HT1080 (cell line): ENCODE results near the gene SEMA3A. TPM values are rescaled to one million over a fixed set of nuclear protein-coding genes. Genes with fewer than 3 reads are reported as not detected.

Source experiments
- DNase-seq: peaks from one replicate; pipeline ENCODE4 v3.0.0-alpha.2; 2015; ENCODE audit warnings: low read depth
- total RNA-seq: library from RNA; depleted of rRNA; stranded (reverse); fragments of >200 nt; shearing (Covaris generic); gene quantifications from 2 replicates; pipeline ENCODE4 v1.2.3, GENCODE V29; 2014

SEMA3A gene
- total RNA-seq, 1 experiment from 2014 or later: 8.6 TPM

DNA sequence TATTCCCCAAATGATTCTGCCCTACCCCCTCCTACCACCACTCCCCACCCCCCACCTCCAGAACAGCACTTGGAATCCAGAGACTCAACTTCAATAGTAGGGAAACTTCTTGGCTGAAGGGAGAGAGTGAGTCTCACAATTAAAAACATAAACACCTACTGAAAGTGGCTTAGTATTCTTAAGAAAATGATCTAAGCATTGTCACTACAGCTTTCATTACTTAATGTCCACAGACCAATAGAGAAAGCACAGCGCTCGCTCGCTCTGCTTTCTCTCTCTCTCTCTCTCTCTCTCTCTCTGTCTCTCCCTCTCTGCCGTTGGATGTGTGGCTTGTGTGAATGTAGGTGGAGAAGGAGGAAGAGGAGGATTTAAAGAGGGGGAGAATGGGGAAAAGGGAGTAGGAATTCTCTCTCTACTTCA lies 1.5 kb upstream of the SEMA3A start:
- DNase-seq: no peak

DNA sequence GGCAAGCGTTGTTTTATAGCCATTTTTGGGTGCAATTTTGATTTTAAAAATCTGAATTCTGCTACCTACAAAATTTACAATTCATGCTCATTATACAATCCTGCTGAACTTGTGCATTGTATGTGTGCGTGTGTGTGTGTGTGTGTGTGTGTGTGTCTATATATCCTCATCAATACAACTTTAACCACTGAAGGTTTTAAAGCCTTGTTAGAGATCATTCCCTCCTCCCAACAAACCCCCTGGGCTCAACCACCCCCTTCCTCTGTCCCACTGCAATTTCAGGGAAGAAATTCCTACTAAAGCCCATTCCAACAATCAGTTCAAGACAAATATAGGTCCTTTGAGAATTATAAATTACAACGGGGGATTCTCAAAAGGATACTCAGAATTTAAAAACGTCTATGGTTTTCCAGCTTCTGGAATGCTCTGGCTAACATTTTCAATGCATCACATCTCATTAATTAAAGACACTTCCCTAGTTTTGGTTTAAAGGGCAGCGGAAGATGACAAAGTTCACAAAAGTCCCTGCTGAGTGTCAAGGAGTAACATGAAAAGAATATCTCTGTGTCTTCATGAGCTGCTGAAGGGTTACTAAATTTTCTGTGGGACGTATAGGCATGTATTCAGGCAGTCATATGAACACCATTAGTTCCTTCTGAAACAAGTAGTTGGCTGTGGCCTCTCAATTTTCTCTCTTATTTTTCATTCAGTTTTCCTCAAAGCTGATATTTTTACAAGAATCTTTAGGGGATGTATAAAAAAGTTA lies 889 bp upstream of the SEMA3A start:
- no peak for DNase-seq

- DNase-seq: no peak
Measured at GRCh38 chr7:84193747-84194146, 842 bp downstream of the SEMA3A start.

DNA sequence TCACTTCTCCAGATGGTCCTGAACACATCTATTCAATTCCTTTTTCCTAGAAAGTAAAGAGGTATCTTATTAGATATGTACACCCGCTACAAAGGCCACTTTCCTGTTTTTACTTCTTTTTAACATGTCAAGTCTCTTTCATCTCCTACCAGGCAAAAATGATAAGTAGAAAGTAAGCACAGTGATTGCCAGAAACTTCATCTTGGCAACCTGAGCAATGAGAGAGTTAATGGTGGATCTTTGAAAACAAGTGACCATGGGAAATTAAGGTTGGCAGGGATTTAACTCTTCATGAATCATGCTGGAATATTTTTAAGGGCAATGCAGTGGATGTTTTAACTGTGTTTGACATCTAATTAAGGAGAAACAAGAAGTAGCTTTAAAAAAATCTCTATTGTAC lies 2.7 kb downstream of the SEMA3A start:
- no peak for DNase-seq

GRCh38 chr7:84191261-84191660 lies 3.3 kb downstream of the SEMA3A start:
- DNase-seq: no peak

DNA sequence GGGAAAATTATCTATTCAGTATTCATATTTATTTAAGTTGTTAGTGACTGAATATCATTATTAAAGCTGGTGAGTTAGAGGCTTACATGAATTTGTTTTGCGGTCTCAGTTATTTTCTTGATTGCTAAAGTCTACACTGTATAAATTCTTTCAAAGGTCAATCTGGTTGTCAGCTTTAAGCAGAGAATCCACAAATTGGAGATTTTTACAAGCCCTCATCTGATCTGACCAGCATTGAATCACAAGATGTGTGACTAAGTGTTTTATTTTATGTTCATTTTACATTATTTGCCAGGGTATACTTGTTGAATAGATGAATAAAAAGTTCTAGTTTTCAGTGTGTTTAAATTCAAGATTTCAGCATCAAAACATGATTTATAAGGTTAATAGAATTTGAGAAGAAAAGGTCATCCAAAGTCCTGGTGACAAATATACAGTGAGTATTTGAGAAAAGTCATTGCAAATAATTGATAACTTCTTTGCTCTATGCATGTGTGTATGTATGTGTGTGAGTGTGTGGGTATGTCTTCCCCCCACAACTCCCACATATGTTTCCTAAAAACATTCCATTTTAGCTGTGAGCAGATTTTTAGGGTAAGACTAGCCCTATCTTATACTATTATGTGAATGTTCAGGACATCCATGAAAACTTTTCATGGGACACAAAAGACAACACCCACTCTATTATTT lies 4.4 kb downstream of the SEMA3A start:
- no peak for DNase-seq

GRCh38 chr7:84188786-84189405 lies 5.7 kb downstream of the SEMA3A start:
- DNase-seq: no peak

- peak; percentile 71 for DNase-seq
Measured at GRCh38 chr7:84187813-84188510, 6.6 kb downstream of the SEMA3A start.

DNA sequence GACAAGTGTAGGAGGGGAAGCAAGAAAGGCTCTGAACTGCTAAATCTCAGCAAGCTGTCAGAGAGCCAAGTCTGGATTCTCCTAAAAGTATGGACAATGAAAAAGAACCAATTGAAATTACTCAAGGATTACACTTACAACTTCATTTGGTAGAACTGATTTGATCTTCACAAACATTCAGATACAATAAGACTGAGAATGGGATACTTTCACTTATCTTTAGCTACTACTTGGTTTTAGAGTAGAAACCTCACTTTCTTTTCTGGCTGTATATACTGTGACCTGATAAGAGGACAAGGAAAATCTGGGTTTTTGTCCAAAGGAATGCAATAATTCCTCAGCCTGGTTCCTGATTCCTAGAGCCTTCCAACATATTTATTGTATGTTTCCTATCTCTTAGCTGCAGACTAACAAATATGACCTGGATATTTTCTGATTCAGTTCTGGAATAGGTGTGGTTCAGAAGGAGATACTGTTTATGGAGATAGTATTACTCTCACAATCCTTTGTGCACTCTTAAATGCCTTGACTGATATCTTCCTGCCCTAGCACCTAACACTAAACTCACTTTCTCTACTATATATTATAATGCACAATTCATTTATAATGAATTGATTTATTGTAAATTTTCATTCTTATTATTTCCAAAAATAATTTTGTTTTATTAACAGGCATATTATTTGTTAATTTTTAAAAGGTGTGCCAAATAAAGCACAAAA lies 7.3 kb downstream of the SEMA3A start:
- no peak for DNase-seq

DNA sequence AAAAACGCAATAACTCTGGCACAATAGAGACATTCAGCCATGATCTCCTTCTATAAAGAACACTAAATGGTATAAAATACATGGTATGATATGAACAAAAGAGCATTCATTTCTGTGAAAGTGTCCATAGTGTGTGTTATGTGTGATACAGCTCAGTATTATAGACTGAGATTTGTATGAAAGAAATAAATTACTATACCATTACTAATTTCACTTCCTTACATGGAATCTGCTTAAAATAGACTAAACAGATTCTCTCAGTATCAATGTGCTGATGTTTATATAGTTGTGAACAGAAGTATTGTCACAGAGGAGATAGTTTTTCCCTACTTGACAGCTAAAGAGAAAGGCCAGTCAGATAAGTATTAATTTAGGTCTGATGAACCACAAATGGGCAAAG lies 10.8 kb downstream of the SEMA3A start:
- no peak for DNase-seq

DNA sequence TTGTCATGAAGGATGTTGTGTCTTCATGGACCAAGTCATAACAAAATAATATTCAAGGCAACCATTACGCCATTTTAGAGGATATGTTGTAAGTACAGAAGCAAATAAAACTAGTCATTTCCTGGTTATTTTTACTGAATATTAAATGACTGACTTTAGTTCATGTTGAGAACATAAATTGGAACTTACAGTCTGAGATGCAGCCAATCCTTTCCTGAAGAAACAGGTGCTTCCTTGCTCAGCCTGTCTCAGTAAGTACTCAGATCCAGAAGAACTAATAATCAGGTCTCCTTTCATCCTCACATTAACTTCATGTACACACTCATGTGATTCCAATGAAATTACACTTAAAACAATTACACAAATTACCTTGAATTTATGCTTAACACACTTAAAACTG lies 12.3 kb downstream of the SEMA3A start:
- DNase-seq: no peak

- no peak for DNase-seq
Measured at GRCh38 chr7:84181628-84182027, 13.0 kb downstream of the SEMA3A start.

GRCh38 chr7:84177758-84178412 lies 16.7 kb downstream of the SEMA3A start:
- DNase-seq: no peak

GRCh38 chr7:84176716-84177115 lies 17.9 kb downstream of the SEMA3A start:
- no peak for DNase-seq

- no peak for DNase-seq
Measured at GRCh38 chr7:84175461-84175860, 19.1 kb downstream of the SEMA3A start.

- DNase-seq: no peak
Measured at GRCh38 chr7:84170646-84171045, 23.9 kb downstream of the SEMA3A start.

- no peak for DNase-seq
Measured at GRCh38 chr7:84162584-84162983, 32.0 kb downstream of the SEMA3A start.

GRCh38 chr7:84162125-84162524 lies 32.5 kb downstream of the SEMA3A start:
- no peak for DNase-seq

DNA sequence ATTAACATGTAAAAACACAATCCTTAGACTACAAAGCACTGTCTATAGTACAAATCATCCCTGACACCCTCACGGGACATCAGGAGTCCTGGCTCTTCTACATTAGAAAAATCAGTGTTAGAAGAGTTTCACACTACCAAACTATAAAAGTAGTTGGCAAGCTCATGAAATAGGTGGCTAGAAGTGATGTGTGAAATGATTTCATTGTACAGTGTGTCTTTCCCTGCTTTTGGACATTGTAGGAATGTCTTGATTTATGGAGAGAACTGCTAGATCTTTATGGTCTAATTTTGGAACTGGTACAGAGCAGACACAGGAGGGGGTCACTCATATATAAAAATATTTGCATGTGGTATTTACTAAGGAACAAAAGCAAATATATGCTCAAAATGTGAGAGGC lies 33.2 kb downstream of the SEMA3A start:
- no peak for DNase-seq

GRCh38 chr7:84159435-84159834 lies 35.2 kb downstream of the SEMA3A start:
- no peak for DNase-seq

- no peak for DNase-seq
Measured at GRCh38 chr7:84157171-84157570, 37.4 kb downstream of the SEMA3A start.
